Measurements from ENCODE around the gene POLD2. TPM values are rescaled to one million over a fixed set of nuclear protein-coding genes. Genes with fewer than 3 reads are reported as not detected.

The POLD2 gene
- polyA plus RNA-seq, 3 donors from 2014 or later: 39.8 to 65.7 (median 48.4) TPM

GRCh38 chr7:44108768-44109750 is 14.3 kb downstream of the POLD2 start:
- Mint-ChIP-seq H3K4me3 (no peak overlapping the region), H3K27ac (no peak overlapping the region), H3K27me3 (ENCODE audit: low read depth in 3 of 3) (peaks cover 0 to 9% (median 4%) of the 10 kb centered on the region in 3 donors), H3K36me3 (no peaks in the 10 kb centered on the region), H3K4me1 (peaks cover 0 to 9% of the 10 kb centered on the region in 2 donors), H3K9me3 (no peaks in the 10 kb centered on the region)
- DNase-seq: no peak

- H3K36me3 Mint-ChIP-seq: no peaks in the 10 kb centered on the region
- H3K4me1 Mint-ChIP-seq: peaks cover 0 to 11% of the 10 kb centered on the region in 2 donors
- peaks cover 0 to 9% (median 4%) of the 10 kb centered on the region in 3 donors for H3K27me3 Mint-ChIP-seq (ENCODE audit: low read depth in 3 of 3)
- no peak overlapping the region for H3K4me3 Mint-ChIP-seq
- no peak overlapping the region for H3K27ac Mint-ChIP-seq
- no peaks in the 10 kb centered on the region for H3K9me3 Mint-ChIP-seq
- DNase-seq: no peak
Measured at GRCh38 chr7:44107961-44108767, 15.2 kb downstream of the POLD2 start.

- Mint-ChIP-seq H3K4me3 (no peak overlapping the region), H3K27me3 (ENCODE audit: low read depth in 3 of 3) (peaks cover 0 to 11% (median 4%) of the 10 kb centered on the region in 3 donors), H3K36me3 (no peaks in the 10 kb centered on the region), H3K4me1 (peaks cover 0 to 12% of the 10 kb centered on the region in 2 donors), H3K27ac (no peak overlapping the region), H3K9me3 (no peaks in the 10 kb centered on the region)
- no peak for DNase-seq
Measured at GRCh38 chr7:44107116-44107960, 16.0 kb downstream of the POLD2 start.

- peak overlapping the region in 1 of 5 donors; percentile 68 for H3K4me3 Mint-ChIP-seq
- no peak overlapping the region for H3K27ac Mint-ChIP-seq
Measured at GRCh38 chr7:44106311-44107065, 16.9 kb downstream of the POLD2 start.

GRCh38 chr7:44105832-44106231 is 17.5 kb downstream of the POLD2 start:
- Mint-ChIP-seq H3K27ac (peak overlapping the region in 2 of 6 donors; percentile 40 to 76), H3K4me3 (peak overlapping the region; percentile 51 to 70 (median 68))

More at GRCh38 chr7:44106311-44107065, 16.9 kb downstream of the POLD2 start:
- DNase-seq: no peak
- H3K9me3 Mint-ChIP-seq: no peaks in the 10 kb centered on the region
- peaks cover 0 to 12% of the 10 kb centered on the region in 2 donors for H3K4me1 Mint-ChIP-seq
- no peaks in the 10 kb centered on the region for H3K36me3 Mint-ChIP-seq
- H3K27me3 Mint-ChIP-seq (ENCODE audit: low read depth in 3 of 3): peaks cover 0 to 11% (median 4%) of the 10 kb centered on the region in 3 donors

GRCh38 chr7:44104860-44105771 is 18.2 kb downstream of the POLD2 start:
- Mint-ChIP-seq H3K4me3 (peak overlapping the region; percentile 57 to 72 (median 69)), H3K9me3 (no peaks in the 10 kb centered on the region), H3K27me3 (ENCODE audit: low read depth in 3 of 3) (peaks cover 0 to 11% (median 6%) of the 10 kb centered on the region in 3 donors), H3K4me1 (peaks cover 0 to 12% of the 10 kb centered on the region in 2 donors), H3K27ac (no peak overlapping the region), H3K36me3 (no peaks in the 10 kb centered on the region)
- DNase-seq: no peak

More at GRCh38 chr7:44105832-44106231, 17.5 kb downstream of the POLD2 start:
- no peaks in the 10 kb centered on the region for H3K9me3 Mint-ChIP-seq
- peaks cover 0 to 11% (median 4%) of the 10 kb centered on the region in 3 donors for H3K27me3 Mint-ChIP-seq (ENCODE audit: low read depth in 3 of 3)
- no peaks in the 10 kb centered on the region for H3K36me3 Mint-ChIP-seq
- DNase-seq: no peak
- H3K4me1 Mint-ChIP-seq: peaks cover 0 to 12% of the 10 kb centered on the region in 2 donors

- Mint-ChIP-seq H3K9me3 (no peaks in the 10 kb centered on the region), H3K4me3 (peak within 1 kb of the TSS; percentile 61 to 73 (median 69)), H3K27ac (peak within 1 kb of the TSS in 1 of 6 donors; percentile 40), H3K36me3 (no peaks in the 10 kb centered on the region), H3K4me1 (peaks cover 0 to 12% of the 10 kb centered on the region in 2 donors), H3K27me3 (ENCODE audit: low read depth in 3 of 3) (peaks cover 0 to 11% (median 9%) of the 10 kb centered on the region in 3 donors)
- DNase-seq: peak; percentile 22 to 26 (median 25)
Measured at GRCh38 chr7:44103923-44104859, 19.2 kb downstream of the POLD2 start, which contains the start of gene AEBP1. Gene AEBP1 (plus strand): TSS chr7:44104345. CDS start chr7:44104666, 321 bp downstream.

- Mint-ChIP-seq H3K36me3 (no peaks in the 10 kb centered on the region), H3K9me3 (no peaks in the 10 kb centered on the region), H3K27ac (peak overlapping the region in 1 of 6 donors; percentile 40), H3K4me1 (peaks cover 0 to 12% of the 10 kb centered on the region in 2 donors), H3K27me3 (ENCODE audit: low read depth in 3 of 3) (peaks cover 0 to 11% (median 9%) of the 10 kb centered on the region in 3 donors), H3K4me3 (peak overlapping the region; percentile 45 to 73 (median 61))
- DNase-seq: no peak
Measured at GRCh38 chr7:44103566-44103922, 19.8 kb downstream of the POLD2 start.

- no peaks in the 10 kb centered on the region for H3K9me3 Mint-ChIP-seq
- no peak for DNase-seq
- H3K4me3 Mint-ChIP-seq: peak overlapping the region; percentile 45 to 73 (median 61)
- H3K4me1 Mint-ChIP-seq: peaks cover 0 to 12% of the 10 kb centered on the region in 2 donors
- H3K27ac Mint-ChIP-seq: peak overlapping the region in 1 of 6 donors; percentile 40
- peaks cover 0 to 11% (median 9%) of the 10 kb centered on the region in 3 donors for H3K27me3 Mint-ChIP-seq (ENCODE audit: low read depth in 3 of 3)
- no peaks in the 10 kb centered on the region for H3K36me3 Mint-ChIP-seq
Measured at GRCh38 chr7:44102846-44103565, 20.3 kb downstream of the POLD2 start.

Data from immature natural killer cell (primary cell).